Endothelial cell of umbilical vein (primary cell): Measurements from ENCODE around the gene SULF2. TPM values are rescaled to one million over a fixed set of nuclear protein-coding genes. Genes with fewer than 3 reads are reported as not detected.

Source experiments
- BruUV-seq: library from RNA; stranded (reverse); fragments of 400-500 nt; replicated peaks from 2 replicates; lab custom pipeline; 2021; lab: Mats Ljungman, UMichigan
- CTCF ChIA-PET: fragments of 300-600, 350-600 bp; sonication (Branson Sonifier 250); formaldehyde crosslinking; loops from one replicate; lab custom pipeline; 2021; ENCODE audit warnings: antibody characterized with exemption, inconsistent platforms; lab: Charles Lee
- POLR2A ChIA-PET: fragments of 300-600, 350-600 bp; sonication (Branson Sonifier 250); formaldehyde crosslinking; loops from one replicate; lab custom pipeline; 2021; ENCODE audit warnings: antibody characterized with exemption, inconsistent platforms; lab: Charles Lee
- DNase-seq: peaks from one replicate; pipeline ENCODE4 v3.0.0-alpha.2; 2011; ENCODE audit warnings: low read depth, low spot score
- FAIRE-seq: peaks from 2 replicates; lab custom pipeline; 2011; peaks lifted over from hg19 to GRCh38; lab: Jason Lieb, UNC
- H2AFZ ChIP-seq: 2 replicates; pipeline ENCODE4 v1.6.0; 2012; ENCODE audit warnings: low read depth, low read length, control low read depth, inconsistent platforms
- H3K27ac ChIP-seq: 2 replicates; pipeline ENCODE4 v1.5.1; 2011; ENCODE audit warnings: low read depth, mild to moderate bottlenecking, control low read depth, low read length, moderate library complexity; ENCODE audit not compliant: insufficient read depth
- H3K27me3 ChIP-seq, 2 experiments: 2 replicates each; pipeline versions ENCODE4 v1.6.0 to v1.6.1; 2011; ENCODE audit warnings: low read length in 2 of 2, mixed read lengths in 1 of 2; ENCODE audit not compliant: control insufficient read depth in 2 of 2, insufficient read depth in 2 of 2
- H3K36me3 ChIP-seq, 2 experiments: 2 replicates in 1 of 2; 3 replicates in 1 of 2; pipeline ENCODE4 v1.5.1; 2011; ENCODE audit warnings: low read length in 2 of 2, mild to moderate bottlenecking in 1 of 2, moderate library complexity in 1 of 2; ENCODE audit not compliant: control insufficient read depth in 2 of 2, insufficient read depth in 2 of 2; ENCODE audit errors: extremely low read depth in 1 of 2
- H3K4me1 ChIP-seq: 3 replicates; pipeline ENCODE4 v1.5.1; 2011; ENCODE audit warnings: mild to moderate bottlenecking, low read length; ENCODE audit not compliant: control insufficient read depth, insufficient read depth; ENCODE audit errors: extremely low read depth
- H3K4me2 ChIP-seq: 2 replicates; pipeline ENCODE4 v1.6.1; 2011; ENCODE audit warnings: low read length, control low read depth, mixed read lengths; ENCODE audit not compliant: insufficient read depth
- H3K4me3 ChIP-seq, 3 experiments: fragments of 200-600 bp in 1 of 3; sonication (generic), shearing (Covaris generic) in 1 of 3; replicated peaks in 1 of 3; 2 replicates each; pipeline ENCODE4 v1.5.1; 2011 to 2016; ENCODE audit warnings: control low read depth in 3 of 3, low read length in 3 of 3, mild to moderate bottlenecking in 2 of 3, inconsistent platforms in 1 of 3, low read depth in 1 of 3, moderate library complexity in 1 of 3; ENCODE audit not compliant: insufficient read depth in 1 of 3
- H3K79me2 ChIP-seq: 2 replicates; pipeline ENCODE4 v1.6.0; 2012; ENCODE audit warnings: low read length, inconsistent platforms; ENCODE audit not compliant: control insufficient read depth, insufficient read depth
- H3K9ac ChIP-seq: replicated peaks from 2 replicates; pipeline ENCODE3; 2011; ENCODE audit warnings: low read length, control low read depth; ENCODE audit not compliant: insufficient read depth; ENCODE audit errors: extremely low read depth
- H3K9me1 ChIP-seq: replicated peaks from 3 replicates; pipeline ENCODE4 v1.6.0; 2011; ENCODE audit warnings: mild to moderate bottlenecking, low read length; ENCODE audit not compliant: control insufficient read depth, insufficient read depth; ENCODE audit errors: extremely low read depth
- H3K9me3 ChIP-seq: replicated peaks from 2 replicates; pipeline ENCODE4 v1.5.1; 2012; ENCODE audit warnings: low read length, inconsistent platforms; ENCODE audit not compliant: control insufficient read depth, insufficient read depth
- H4K20me1 ChIP-seq: replicated peaks from 2 replicates; pipeline ENCODE3; 2011; ENCODE audit warnings: mild to moderate bottlenecking, low read length; ENCODE audit not compliant: control insufficient read depth, insufficient read depth; ENCODE audit errors: extremely low read depth
- CTCF ChIP-seq, 2 donors: IDR thresholded peaks; 1 replicate in 1 of 2; 2 replicates in 1 of 2; pipeline ENCODE4 v1.5.1; 2011; ENCODE audit warnings: low read length in 2 of 2, mild to moderate bottlenecking in 2 of 2, moderate library complexity in 2 of 2, control low read depth in 1 of 2, inconsistent platforms in 1 of 2, low read depth in 1 of 2; ENCODE audit not compliant: insufficient read depth in 1 of 2; ENCODE audit errors: extremely low read depth in 1 of 2
- EZH2 ChIP-seq: IDR thresholded peaks from 2 replicates; pipeline ENCODE4 v1.6.1; 2012; ENCODE audit warnings: borderline replicate concordance, low read depth, mild to moderate bottlenecking, moderate library complexity, low read length, inconsistent platforms; ENCODE audit not compliant: severe bottlenecking
- FOS ChIP-seq: IDR thresholded peaks from 2 replicates; pipeline ENCODE4 v1.6.1; 2011; ENCODE audit warnings: mild to moderate bottlenecking, low read length, moderate library complexity, borderline replicate concordance; ENCODE audit not compliant: insufficient read depth
- GATA2 ChIP-seq: IDR thresholded peaks from 2 replicates; pipeline ENCODE4 v1.7.0; 2011; ENCODE audit warnings: low read depth, mild to moderate bottlenecking, moderate library complexity, mixed read lengths, low read length; ENCODE audit not compliant: insufficient read length, insufficient read depth
- JUN ChIP-seq: IDR thresholded peaks from 2 replicates; pipeline ENCODE4 v1.6.1; 2011; ENCODE audit warnings: borderline replicate concordance, low read depth; ENCODE audit not compliant: insufficient read length, insufficient read depth
- MYC ChIP-seq: IDR thresholded peaks from one replicate; pipeline ENCODE4 v1.6.1; 2011; ENCODE audit warnings: mild to moderate bottlenecking, low read depth, low read length
- POLR2A ChIP-seq: IDR thresholded peaks from 2 replicates; pipeline ENCODE4 v1.6.1; 2012; ENCODE audit warnings: low read depth, mild to moderate bottlenecking, control low read depth, low read length
- POLR2AphosphoS5 ChIP-seq: IDR thresholded peaks from 2 replicates; pipeline ENCODE4 v1.6.1; 2012; ENCODE audit warnings: low read depth, mild to moderate bottlenecking, control low read depth, low read length, moderate library complexity; ENCODE audit not compliant: insufficient read depth
- dilution Hi-C: fragments of 300-500 bp; cut with MboI; formaldehyde crosslinking; loops from one replicate; pipeline ENCODE4 v1.15.0; 2019; ENCODE audit warnings: low sequenced_read_pairs; ENCODE audit not compliant: extremely low pct_ligation_motif_present
- intact Hi-C: fragments of 100-400 bp; cut with micrococcal nuclease; formaldehyde crosslinking; loops from one replicate; pipeline ENCODE4 v1.10.0; 2022
- polyA plus RNA-seq, 4 experiments: library from polyadenylated mRNA; depleted of rRNA in 3 of 4; stranded (reverse) in 3 of 4; unstranded in 1 of 4; fragments of >200 nt; gene quantifications; 2 replicates each; pipeline versions ENCODE4 v1.2.1 to v1.2.3, GENCODE V29; 2011 to 2012; ENCODE audit warnings: missing spikeins in 1 of 4
- total RNA-seq: library from RNA; stranded (reverse); gene quantifications from 2 replicates; pipeline ENCODE4 v1.2.3, GENCODE V29; 2021
- TF ChIP-seq, protein P1 (sequence below): IDR thresholded peaks from 2 replicates; pipeline ENCODE4 v1.6.1; 2011; ENCODE audit not compliant: insufficient read depth, insufficient read length

The SULF2 gene
- total and polyA plus RNA-seq, 2 donors (not counting 3 experiments of a cell fraction or from before 2014, with no cell fraction given): 58.5 to 160 TPM

DNA sequence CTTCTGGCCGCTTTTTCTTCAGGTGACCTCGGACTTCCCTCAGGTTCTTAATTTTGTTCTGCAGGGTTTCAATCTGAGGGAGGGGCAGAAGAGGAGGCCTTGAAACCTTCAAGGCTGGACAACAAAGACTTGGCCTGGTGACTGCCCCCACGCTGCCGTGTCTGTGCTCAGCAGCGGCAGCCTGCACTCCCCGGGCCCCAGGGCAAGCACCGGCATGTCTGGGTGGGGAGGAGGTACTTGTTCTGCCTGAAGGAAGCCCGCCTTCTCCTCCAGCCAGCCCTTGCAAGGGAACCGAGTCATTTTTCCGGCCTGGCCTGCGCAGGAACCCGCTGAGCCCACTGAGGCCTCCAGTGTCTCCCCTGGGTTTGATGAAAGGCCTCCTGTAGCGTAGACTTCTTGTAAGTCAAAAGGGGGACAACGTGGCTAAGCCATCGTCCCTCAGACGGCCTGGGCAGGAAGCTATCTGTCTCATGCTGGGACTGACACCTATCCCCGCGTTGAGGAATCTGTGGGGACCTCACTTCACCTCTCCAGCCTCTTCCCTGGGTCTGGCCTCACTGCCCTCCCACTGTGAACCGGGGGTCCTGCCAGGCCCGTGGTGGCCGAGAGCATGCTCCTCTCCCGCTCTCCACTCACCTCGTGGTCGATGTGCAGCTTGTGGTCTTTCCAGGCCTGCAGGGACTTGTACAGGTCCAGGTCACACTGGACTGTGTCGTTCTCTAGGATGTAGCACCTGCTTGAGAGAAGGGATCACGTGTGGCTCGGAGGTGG is 119.9 kb downstream of the SULF2 start:
- Histone ChIP-seq H2AFZ (no peak overlapping the region), H3K4me1 (peaks cover 7% of the 10 kb centered on the region), H3K4me3 (no peak overlapping the region), H3K27ac (no peak overlapping the region), H3K36me3 (no peaks in the 10 kb centered on the region), H4K20me1 (no peaks in the 10 kb centered on the region), H3K9me3 (no peaks in the 10 kb centered on the region), H3K79me2 (no peaks in the 10 kb centered on the region), H3K9ac (no peak overlapping the region), H3K4me2 (no peak overlapping the region), H3K9me1 (no peaks in the 10 kb centered on the region), H3K27me3 (no peaks in the 10 kb centered on the region)
- FAIRE-seq: no peak
- dilution Hi-C loops: no loop called here
- BruUV-seq: no TSS peak
- no peak for TF ChIP-seq POLR2AphosphoS5
- no peak for TF ChIP-seq FOS
- TF ChIP-seq GATA2: no peak
- ChIA-PET POLR2A (no interaction called here), CTCF (interaction anchor here (0.7 to 9.7 kb wide), 2 partner anchors 189 to 955 kb away, joined by 4 to 158 read pairs; no protein-coding TSS in a partner anchor)
- intact Hi-C loops: no loop called here
- no peak for DNase-seq

DNA sequence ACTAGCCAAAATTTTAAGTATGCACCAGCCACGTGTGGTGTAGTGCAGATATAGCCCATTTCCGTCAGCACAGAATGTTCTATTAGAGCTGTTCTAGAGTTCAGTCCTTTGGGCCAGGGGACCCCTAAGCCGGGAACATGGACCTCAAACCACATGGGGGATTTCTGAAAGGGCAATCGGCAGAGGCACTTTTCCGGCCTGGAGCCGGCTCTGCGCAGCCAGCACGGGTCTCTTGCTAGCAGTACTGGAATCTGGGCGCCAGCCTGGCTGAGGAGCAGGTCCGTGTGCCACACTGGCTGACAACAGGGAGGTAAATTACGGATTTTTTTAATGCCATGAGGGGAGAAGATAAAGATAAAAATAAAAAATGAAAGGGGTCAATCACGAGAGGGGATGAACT is 120.5 kb downstream of the SULF2 start:
- CTCF ChIA-PET: interaction anchor here (1.4 to 9.7 kb wide), 2 partner anchors 459 to 956 kb away, joined by 3 to 158 read pairs; no protein-coding TSS in a partner anchor

More for the DNA sequence above, 120.5 kb downstream of the SULF2 start:
- Histone ChIP-seq H3K27me3 (no peaks in the 10 kb centered on the region), H3K9me3 (no peaks in the 10 kb centered on the region), H3K4me1 (peaks cover 7% of the 10 kb centered on the region), H3K27ac (no peak overlapping the region), H4K20me1 (no peaks in the 10 kb centered on the region), H3K4me2 (no peak overlapping the region), H3K9ac (no peak overlapping the region), H2AFZ (no peak overlapping the region), H3K4me3 (no peak overlapping the region), H3K9me1 (no peaks in the 10 kb centered on the region), H3K36me3 (no peaks in the 10 kb centered on the region), H3K79me2 (no peaks in the 10 kb centered on the region)
- BruUV-seq: no TSS peak
- POLR2A ChIA-PET: no interaction called here
- TF ChIP-seq POLR2A: no peak
- TF ChIP-seq, protein P1, sequence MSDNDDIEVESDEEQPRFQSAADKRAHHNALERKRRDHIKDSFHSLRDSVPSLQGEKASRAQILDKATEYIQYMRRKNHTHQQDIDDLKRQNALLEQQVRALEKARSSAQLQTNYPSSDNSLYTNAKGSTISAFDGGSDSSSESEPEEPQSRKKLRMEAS: no peak
- no peak for TF ChIP-seq FOS
- TF ChIP-seq JUN: no peak
- TF ChIP-seq EZH2: no peak
- no peak for TF ChIP-seq MYC
- no peak for TF ChIP-seq CTCF (IDR thresholded peaks at IDR 0.05; ENCODE audit: extremely low read depth in 1 of 2, insufficient read depth in 1 of 2, low read depth in 1 of 2, low read length in 2 of 2)
- TF ChIP-seq GATA2: no peak
- TF ChIP-seq POLR2AphosphoS5: no peak
- FAIRE-seq: no peak
- dilution Hi-C loops (no loop called here), intact Hi-C loops (no loop called here)
- DNase-seq: no peak
